HK-2 (cell line): ENCODE results near the gene AURKAIP1.

ENCODE experiments used
- DNase-seq: peaks from one replicate; pipeline ENCODE4 v3.0.0-alpha.2; 2018; ENCODE audit not compliant: unreplicated experiment

The AURKAIP1 gene

DNA sequence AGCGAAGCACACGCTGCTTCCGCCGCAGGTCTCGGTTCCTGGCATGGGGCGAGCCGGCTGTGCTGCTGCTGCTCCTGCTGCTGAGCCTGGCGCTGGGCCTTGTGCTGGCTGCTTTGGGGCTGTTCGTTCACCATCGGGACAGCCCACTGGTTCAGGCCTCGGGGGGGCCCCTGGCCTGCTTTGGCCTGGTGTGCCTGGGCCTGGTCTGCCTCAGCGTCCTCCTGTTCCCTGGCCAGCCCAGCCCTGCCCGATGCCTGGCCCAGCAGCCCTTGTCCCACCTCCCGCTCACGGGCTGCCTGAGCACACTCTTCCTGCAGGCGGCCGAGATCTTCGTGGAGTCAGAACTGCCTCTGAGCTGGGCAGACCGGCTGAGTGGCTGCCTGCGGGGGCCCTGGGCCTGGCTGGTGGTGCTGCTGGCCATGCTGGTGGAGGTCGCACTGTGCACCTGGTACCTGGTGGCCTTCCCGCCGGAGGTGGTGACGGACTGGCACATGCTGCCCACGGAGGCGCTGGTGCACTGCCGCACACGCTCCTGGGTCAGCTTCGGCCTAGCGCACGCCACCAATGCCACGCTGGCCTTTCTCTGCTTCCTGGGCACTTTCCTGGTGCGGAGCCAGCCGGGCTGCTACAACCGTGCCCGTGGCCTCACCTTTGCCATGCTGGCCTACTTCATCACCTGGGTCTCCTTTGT is 41.3 kb downstream of the AURKAIP1 start:
- no peak for DNase-seq

DNA sequence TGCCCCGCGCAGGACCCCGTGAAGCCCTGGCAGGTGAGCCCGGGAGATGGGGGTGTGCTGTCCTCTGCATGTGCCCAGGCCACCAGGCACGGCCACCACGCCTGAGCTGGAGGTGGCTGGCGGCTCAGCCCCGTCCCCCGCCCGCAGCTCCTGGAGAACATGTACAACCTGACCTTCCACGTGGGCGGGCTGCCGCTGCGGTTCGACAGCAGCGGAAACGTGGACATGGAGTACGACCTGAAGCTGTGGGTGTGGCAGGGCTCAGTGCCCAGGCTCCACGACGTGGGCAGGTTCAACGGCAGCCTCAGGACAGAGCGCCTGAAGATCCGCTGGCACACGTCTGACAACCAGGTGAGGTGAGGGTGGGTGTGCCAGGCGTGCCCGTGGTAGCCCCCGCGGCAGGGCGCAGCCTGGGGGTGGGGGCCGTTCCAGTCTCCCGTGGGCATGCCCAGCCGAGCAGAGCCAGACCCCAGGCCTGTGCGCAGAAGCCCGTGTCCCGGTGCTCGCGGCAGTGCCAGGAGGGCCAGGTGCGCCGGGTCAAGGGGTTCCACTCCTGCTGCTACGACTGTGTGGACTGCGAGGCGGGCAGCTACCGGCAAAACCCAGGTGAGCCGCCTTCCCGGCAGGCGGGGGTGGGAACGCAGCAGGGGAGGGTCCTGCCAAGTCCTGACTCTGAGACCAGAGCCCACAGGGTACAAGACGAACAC is 42.1 kb downstream of the AURKAIP1 start:
- DNase-seq, result no peak

DNA sequence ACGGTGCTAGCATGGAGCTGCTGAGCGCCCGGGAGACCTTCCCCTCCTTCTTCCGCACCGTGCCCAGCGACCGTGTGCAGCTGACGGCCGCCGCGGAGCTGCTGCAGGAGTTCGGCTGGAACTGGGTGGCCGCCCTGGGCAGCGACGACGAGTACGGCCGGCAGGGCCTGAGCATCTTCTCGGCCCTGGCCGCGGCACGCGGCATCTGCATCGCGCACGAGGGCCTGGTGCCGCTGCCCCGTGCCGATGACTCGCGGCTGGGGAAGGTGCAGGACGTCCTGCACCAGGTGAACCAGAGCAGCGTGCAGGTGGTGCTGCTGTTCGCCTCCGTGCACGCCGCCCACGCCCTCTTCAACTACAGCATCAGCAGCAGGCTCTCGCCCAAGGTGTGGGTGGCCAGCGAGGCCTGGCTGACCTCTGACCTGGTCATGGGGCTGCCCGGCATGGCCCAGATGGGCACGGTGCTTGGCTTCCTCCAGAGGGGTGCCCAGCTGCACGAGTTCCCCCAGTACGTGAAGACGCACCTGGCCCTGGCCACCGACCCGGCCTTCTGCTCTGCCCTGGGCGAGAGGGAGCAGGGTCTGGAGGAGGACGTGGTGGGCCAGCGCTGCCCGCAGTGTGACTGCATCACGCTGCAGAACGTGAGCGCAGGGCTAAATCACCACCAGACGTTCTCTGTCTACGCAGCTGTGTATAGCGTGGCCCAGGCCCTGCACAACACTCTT is 42.8 kb downstream of the AURKAIP1 start:
- no peak for DNase-seq

DNA sequence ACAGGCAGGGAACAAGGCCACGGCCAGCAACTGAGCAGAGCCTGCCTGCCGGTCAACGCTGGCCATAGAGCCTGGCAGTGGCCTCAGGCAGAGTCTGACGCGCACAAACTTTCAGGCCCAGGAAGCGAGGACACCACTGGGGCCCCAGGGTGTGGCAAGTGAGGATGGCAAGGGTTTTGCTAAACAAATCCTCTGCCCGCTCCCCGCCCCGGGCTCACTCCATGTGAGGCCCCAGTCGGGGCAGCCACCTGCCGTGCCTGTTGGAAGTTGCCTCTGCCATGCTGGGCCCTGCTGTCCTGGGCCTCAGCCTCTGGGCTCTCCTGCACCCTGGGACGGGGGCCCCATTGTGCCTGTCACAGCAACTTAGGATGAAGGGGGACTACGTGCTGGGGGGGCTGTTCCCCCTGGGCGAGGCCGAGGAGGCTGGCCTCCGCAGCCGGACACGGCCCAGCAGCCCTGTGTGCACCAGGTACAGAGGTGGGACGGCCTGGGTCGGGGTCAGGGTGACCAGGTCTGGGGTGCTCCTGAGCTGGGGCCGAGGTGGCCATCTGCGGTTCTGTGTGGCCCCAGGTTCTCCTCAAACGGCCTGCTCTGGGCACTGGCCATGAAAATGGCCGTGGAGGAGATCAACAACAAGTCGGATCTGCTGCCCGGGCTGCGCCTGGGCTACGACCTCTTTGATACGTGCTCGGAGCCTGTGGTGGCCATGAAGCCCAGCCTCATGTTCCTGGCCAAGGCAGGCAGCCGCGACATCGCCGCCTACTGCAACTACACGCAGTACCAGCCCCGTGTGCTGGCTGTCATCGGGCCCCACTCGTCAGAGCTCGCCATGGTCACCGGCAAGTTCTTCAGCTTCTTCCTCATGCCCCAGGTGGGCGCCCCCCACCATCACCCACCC is 43.7 kb downstream of the AURKAIP1 start, which contains the start of gene TAS1R3:
TAS1R3 (plus strand) TSS at position 213 of the 898 bp plus-strand sequence; CDS start at position 279, 66 bp downstream.
- no peak for DNase-seq

DNA sequence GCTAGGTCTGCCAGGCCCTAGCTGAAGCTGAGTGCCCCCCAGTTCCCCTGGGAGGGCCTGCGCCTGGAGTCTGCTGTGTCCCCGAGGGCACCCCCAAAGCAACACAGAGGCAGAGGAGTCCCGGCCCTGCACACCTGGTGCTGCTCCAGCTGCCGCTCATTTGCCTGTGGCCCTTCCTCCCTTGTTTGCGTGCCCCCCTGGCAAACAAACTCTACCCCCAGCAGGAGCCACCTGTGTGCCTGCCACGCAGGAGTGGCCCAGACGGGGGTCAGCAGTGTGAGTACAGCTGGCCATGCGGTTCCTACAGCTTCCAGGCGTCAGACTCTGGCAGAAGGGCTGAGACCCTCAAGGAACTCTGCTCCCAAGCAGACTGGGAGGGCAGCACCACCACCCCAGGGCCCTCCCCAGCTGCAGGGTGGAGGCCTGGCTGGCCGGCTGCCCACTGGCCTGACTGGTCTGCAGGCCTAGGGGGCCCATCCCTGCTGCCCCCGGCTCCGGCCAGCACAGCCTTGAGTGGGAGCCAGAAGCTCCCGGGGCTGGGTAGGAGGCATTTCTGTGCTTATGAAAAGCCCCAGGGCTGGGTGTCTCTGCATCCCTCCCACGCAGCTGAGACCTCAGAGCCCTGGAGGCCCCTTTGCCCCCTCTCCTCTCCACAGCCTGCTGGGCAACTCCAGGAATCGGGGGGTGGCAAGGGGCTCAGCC is 44.5 kb downstream of the AURKAIP1 start:
- DNase-seq, result no peak

DNA sequence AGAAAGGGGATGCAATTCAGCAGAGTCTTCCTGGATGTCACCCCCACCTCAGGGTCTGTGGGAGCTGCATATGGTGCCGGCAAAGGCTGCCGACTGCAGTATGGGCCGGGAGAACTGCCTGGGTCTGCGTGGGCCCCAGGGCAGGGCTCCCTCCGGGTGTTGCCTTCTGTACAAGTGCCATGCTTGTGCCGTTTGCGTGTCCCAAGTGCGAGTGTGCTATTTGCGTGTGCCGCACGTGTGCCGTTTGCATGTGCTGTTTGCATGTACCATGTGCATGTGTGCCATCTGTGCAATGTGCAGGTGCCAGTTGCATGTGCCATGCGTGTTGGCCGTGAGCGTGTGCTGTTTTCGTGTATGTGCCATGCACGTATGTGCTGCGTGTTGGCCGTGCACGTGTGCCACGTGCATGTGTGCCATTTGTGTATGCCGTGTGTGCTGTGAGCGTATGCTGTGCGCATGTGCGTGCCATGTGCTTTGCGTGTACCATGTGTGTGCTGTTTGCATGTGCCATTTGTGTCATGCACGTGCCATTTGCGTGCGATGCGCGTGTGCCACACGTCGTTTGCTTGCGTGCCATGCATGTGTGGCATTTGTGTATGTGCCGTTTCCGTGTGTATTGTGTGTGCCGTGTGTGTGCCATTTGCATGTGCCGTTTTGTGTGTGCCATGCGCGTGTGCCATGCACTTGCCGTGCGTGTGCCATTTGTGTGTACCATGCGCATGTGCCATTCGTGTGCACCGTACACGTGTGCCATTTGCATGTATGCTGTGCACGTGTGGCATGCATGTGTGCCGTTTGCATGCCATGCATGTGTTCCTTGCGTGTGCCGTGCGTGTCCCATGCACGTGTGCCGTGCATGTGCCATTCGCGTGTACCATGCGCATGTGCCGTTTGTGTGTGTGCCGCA is 45.5 kb downstream of the AURKAIP1 start:
- no peak for DNase-seq

DNA sequence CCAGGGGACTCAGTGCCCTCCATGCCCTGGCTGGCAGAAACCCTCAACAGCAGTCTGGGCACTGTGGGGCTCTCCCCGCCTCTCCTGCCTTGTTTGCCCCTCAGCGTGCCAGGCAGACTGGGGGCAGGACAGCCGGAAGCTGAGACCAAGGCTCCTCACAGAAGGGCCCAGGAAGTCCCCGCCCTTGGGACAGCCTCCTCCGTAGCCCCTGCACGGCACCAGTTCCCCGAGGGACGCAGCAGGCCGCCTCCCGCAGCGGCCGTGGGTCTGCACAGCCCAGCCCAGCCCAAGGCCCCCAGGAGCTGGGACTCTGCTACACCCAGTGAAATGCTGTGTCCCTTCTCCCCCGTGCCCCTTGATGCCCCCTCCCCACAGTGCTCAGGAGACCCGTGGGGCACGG is 46.8 kb downstream of the AURKAIP1 start:
- DNase-seq, result no peak

DNA sequence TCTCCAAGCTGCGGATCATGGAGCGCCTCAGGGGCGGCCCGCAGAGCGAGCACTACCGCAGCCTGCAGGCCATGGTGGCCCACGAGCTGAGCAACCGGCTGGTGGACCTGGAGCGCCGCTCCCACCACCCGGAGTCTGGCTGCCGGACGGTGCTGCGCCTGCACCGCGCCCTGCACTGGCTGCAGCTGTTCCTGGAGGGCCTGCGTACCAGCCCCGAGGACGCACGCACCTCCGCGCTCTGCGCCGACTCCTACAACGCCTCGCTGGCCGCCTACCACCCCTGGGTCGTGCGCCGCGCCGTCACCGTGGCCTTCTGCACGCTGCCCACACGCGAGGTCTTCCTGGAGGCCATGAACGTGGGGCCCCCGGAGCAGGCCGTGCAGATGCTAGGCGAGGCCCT is 47.7 kb downstream of the AURKAIP1 start:
- DNase-seq, result no peak

DNA sequence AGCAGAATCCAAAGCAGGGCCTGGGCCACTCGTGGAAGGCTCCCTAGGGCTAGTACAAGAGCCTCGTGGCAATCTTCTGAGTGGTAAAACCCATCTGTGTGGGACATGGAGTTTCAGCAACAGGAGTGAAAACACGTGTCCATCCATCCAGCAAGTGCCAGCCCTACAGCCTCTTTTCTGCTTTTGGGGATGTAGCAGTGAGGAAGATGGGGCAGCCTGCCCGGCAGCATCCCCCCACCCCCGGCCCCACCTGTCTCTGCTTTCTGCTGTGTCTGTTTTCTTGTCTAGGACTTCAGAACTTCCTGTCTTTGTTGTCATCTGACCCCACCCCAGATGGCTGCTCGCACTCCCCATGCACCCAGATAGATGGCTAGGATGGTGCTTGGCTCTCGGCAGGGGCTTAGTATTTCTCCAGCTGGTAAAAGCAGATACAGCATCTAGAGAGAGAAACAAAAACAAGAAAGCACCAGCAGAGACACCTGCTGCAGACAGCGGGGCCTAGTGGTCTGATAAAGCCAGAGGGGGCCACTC is 48.9 kb downstream of the AURKAIP1 start:
- DNase-seq, result no peak

DNA sequence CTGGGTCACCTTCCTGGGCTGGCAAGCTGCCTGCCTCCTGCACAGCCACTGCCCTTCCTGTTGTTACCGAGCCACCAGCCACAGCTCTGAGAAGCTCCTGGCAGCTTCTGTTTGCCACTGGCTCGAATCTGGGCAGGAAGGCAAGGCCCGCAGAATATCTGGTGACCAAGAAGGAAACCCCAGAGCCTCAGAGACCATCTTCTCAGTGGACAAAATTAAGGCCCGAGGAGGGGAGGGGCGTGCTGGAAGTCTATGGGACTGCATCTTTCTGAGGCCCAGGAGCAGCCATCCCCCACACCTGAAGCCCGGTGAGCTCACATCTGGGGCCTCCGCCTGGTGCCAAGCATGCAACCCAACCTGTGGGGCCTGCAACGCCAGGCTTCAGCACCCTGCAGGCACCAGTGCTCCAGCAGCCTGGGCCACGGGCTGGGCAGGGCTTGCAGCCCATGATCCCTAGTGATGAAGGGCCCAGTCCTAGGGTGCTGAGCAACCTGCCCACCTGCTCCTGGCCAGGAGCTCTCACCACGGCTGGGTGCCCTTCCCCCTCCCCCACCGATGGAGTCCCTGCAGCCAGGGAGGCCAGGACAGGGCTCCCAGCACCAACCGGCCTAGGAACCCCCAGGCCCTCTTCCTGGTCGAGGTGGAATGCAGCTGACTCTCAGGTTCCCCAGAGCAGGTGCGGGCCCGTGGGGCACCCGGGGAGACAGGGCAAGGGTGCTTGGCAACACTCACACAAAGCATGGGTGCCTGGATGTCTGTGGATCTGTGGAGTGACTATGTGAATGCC is 49.5 kb downstream of the AURKAIP1 start:
- DNase-seq, result no peak

DNA sequence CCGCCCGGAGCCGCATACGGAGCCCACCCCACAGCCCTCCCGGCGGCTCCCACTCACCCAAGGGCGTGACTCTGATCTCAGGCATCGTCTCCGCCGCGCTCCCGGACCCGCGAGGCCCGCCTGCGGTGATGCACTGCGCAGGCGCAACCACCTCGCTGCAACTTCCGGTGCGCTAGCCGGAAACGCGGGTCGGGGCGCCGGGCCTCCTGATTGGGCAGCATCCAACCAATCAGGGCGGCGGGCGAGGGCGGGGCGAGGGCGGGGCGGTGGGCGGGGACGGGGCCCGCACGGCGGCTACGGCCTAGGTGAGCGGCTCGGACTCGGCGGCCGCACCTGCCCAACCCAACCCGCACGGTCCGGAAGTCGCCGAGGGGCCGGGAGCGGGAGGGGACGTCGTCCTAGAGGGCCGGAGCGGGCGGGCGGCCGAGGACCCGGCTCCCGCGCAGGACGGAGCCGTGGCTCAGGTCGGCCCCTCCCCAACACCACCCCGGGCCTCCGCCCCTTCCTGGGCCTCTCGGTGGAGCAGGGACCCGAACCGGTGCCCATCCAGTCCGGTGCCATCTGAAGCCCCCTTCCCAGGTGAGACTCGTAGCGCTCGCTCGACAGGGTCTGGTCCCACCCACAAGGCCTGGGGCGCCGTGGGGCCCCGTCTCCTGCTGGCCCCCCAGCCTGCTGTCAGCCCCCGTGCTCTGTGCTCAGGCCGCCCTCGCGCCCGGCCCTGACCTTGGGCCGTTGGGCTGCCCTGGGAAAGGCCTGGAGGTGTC is 50.3 kb downstream of the AURKAIP1 start, which contains the start of the genes CPTP and INTS11:
CPTP (plus strand) TSS at position 279 of the 764 bp plus-strand sequence. CDS start 2,109 bp downstream, outside the sequence.
INTS11 (minus strand) TSS at position 137 of the 764 bp plus-strand sequence; CDS start at position 85, 52 bp downstream.
- DNase-seq, result peak; percentile 97

DNA sequence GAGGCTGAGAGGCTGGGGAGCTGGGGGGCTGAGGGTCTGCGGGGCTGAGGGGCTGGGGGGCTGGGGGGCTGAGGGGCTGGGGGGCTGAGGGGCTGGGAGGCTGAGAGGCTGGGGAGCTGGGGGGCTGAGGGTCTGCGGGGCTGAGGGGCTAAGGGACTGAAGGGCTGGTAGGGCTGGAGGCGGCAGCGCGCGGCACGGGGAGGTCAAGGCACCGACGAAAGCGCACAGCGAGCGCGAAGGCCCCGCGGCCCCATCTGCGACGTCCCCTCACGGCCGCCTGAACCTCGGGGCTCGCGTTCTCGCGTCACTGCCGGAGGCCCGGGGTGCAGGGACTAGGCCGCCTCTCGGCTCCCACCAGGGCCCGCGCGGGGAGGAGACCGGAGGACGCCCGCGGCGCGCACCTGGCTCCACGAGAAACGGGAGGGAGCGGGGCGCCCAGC is 50.9 kb downstream of the AURKAIP1 start:
- no peak for DNase-seq
